Immature natural killer cell (primary cell): ENCODE results near the gene TAF11L11. TPM values are rescaled to one million over a fixed set of nuclear protein-coding genes. Genes with fewer than 3 reads are reported as not detected.
"Not testable (repeated sequence)": the region's sequence is repeated elsewhere in the genome, so short reads cannot be mapped to it uniquely, and the experiment has no call there.

Source experiments
- DNase-seq, 3 donors: peaks; one replicate each; pipeline ENCODE4 v3.0.0; 2022; ENCODE audit warnings: mixed read lengths in 1 of 3
- H3K27ac Mint-ChIP-seq, 6 donors: one replicate each; pipeline ENCODE4 v1.8.0; 2020; ENCODE audit warnings: mixed read lengths in 6 of 6, mild to moderate bottlenecking in 5 of 6, inconsistent platforms in 4 of 6, moderate library complexity in 3 of 6
- H3K27me3 Mint-ChIP-seq, 3 donors: one replicate each; pipeline ENCODE4 v1.8.0; 2020 to 2021; ENCODE audit warnings: low read depth in 3 of 3, mild to moderate bottlenecking in 3 of 3, mixed read lengths in 3 of 3, moderate library complexity in 3 of 3, inconsistent platforms in 1 of 3
- H3K36me3 Mint-ChIP-seq, 3 donors: one replicate each; pipeline ENCODE4 v1.8.0; 2020; ENCODE audit warnings: mixed read lengths in 3 of 3, inconsistent platforms in 2 of 3, mild to moderate bottlenecking in 2 of 3
- H3K4me1 Mint-ChIP-seq, 2 donors: one replicate each; pipeline ENCODE4 v1.8.0; 2020; ENCODE audit warnings: inconsistent platforms in 2 of 2, mild to moderate bottlenecking in 2 of 2, mixed read lengths in 2 of 2, moderate library complexity in 1 of 2
- H3K4me3 Mint-ChIP-seq, 5 donors: one replicate each; pipeline ENCODE4 v1.8.0; 2020; ENCODE audit warnings: mild to moderate bottlenecking in 5 of 5, mixed read lengths in 5 of 5, inconsistent platforms in 3 of 5, moderate library complexity in 3 of 5
- H3K9me3 Mint-ChIP-seq, 6 donors: one replicate each; pipeline ENCODE4 v1.8.0; 2020; ENCODE audit warnings: mild to moderate bottlenecking in 6 of 6, mixed read lengths in 6 of 6, inconsistent platforms in 4 of 6, moderate library complexity in 3 of 6
- polyA plus RNA-seq, 3 donors: library from polyadenylated mRNA; unstranded; fragments of 300-500 nt; fragmentation: Illumina TruSeq; gene quantifications; one replicate each; pipeline ENCODE4 v1.2.3, GENCODE V29; 2021

Gene TAF11L11
- polyA plus RNA-seq, result not detected

GRCh38 chr5:17603880-17604279 lies at the start of gene TAF11L11:
Gene TAF11L11 (plus strand): TSS chr5:17604183.
- peaks cover 0 to 41% (median 27%) of the 10 kb centered on the region in 6 donors for H3K9me3 Mint-ChIP-seq
- H3K36me3 Mint-ChIP-seq, H3K27me3 Mint-ChIP-seq, H3K27ac Mint-ChIP-seq, DNase-seq, H3K4me3 Mint-ChIP-seq, H3K4me1 Mint-ChIP-seq: not testable (repeated sequence)

GRCh38 chr5:17585658-17586057 lies 18.3 kb upstream of the TAF11L11 start, which contains the start of gene TAF11L7:
Gene TAF11L7 (minus strand): TSS chr5:17585758.
- not testable (repeated sequence) for H3K4me3 Mint-ChIP-seq, H3K9me3 Mint-ChIP-seq, DNase-seq, H3K4me1 Mint-ChIP-seq, H3K27ac Mint-ChIP-seq, H3K36me3 Mint-ChIP-seq, H3K27me3 Mint-ChIP-seq

GRCh38 chr5:17590860-17591259 lies 13.1 kb upstream of the TAF11L11 start, which contains the start of gene TAF11L8:
Gene TAF11L8 (minus strand): TSS chr5:17590960.
- H3K9me3 Mint-ChIP-seq, result not testable (repeated sequence)

DNA sequence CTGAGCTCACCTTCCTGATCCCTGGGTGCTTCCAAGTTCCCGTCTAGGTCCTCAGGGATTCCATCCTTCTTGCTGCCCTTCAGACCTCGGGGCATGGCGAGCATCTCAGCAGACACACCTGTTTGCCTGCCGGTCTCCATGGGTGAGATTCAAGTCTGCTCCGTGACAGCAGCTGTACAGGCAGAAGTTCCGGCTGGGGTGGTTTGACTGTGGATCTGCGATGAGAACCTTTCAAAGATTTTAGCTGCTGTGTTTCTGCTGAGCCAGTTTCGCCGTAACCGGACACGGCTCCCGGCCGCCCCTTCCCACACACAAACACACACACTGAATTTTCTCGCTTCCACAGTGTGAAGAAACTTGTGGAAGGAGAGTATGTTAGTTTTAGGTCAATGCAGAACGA lies 9.7 kb upstream of the TAF11L11 start, which contains the start of gene TAF11L9:
Gene TAF11L9, minus strand, starts transcription at position 140 of the 400 bp plus-strand sequence.
- H3K27ac Mint-ChIP-seq, H3K9me3 Mint-ChIP-seq, H3K36me3 Mint-ChIP-seq, DNase-seq, H3K4me1 Mint-ChIP-seq, H3K27me3 Mint-ChIP-seq, H3K4me3 Mint-ChIP-seq: not testable (repeated sequence)

More at GRCh38 chr5:17590860-17591259, 13.1 kb upstream of the TAF11L11 start, which contains the start of gene TAF11L8:
- not testable (repeated sequence) for H3K4me3 Mint-ChIP-seq, H3K36me3 Mint-ChIP-seq, H3K4me1 Mint-ChIP-seq, H3K27me3 Mint-ChIP-seq, H3K27ac Mint-ChIP-seq, DNase-seq

DNA sequence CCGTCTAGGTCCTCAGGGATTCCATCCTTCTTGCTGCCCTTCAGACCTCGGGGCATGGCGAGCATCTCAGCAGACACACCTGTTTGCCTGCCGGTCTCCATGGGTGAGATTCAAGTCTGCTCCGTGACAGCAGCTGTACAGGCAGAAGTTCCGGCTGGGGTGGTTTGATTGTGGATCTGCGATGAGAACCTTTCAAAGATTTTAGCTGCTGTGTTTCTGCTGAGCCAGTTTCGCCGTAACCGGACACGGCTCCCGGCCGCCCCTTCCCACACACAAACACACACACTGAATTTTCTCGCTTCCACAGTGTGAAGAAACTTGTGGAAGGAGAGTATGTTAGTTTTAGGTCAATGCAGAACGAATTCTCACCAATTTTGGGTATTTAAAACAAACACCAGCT lies 6.3 kb upstream of the TAF11L11 start, which contains the start of gene TAF11L10:
Gene TAF11L10, minus strand, starts transcription at position 101 of the 400 bp plus-strand sequence.
- not testable (repeated sequence) for H3K4me3 Mint-ChIP-seq, H3K36me3 Mint-ChIP-seq, H3K27ac Mint-ChIP-seq, DNase-seq, H3K27me3 Mint-ChIP-seq, H3K4me1 Mint-ChIP-seq
- peaks cover 0 to 17% (median 8%) of the 10 kb centered on the region in 6 donors for H3K9me3 Mint-ChIP-seq

DNA sequence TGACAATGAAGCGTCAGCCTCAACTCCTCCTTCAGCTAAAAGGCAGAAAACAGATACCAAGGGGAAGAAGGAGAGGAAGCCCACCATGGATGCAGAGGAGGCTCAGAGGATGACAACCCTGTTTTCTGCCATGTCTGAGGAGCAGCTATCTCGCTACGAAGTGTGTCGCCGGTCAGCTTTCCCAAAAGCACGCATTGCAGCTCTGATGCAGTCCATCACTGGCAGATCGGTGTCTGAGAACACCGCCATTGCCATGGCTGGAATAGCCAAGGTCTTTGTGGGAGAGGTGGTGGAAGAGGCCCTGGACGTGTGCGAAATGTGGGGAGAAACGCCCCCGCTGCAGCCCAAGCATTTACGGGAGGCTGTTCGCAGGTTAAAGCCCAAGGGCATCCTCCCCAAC lies 968 bp downstream of the TAF11L11 start:
- H3K4me3 Mint-ChIP-seq, result no peak overlapping the region
- H3K27me3 Mint-ChIP-seq, result peaks cover 0 to 1% (median 0%) of the 10 kb centered on the region in 3 donors
- H3K27ac Mint-ChIP-seq, result no peak overlapping the region
- H3K9me3 Mint-ChIP-seq, result peaks cover 0 to 41% (median 24%) of the 10 kb centered on the region in 6 donors
- H3K36me3 Mint-ChIP-seq, result peaks cover 0 to 4% (median 0%) of the 10 kb centered on the region in 3 donors
- H3K4me1 Mint-ChIP-seq, result no peaks in the 10 kb centered on the region
- no peak for DNase-seq

DNA sequence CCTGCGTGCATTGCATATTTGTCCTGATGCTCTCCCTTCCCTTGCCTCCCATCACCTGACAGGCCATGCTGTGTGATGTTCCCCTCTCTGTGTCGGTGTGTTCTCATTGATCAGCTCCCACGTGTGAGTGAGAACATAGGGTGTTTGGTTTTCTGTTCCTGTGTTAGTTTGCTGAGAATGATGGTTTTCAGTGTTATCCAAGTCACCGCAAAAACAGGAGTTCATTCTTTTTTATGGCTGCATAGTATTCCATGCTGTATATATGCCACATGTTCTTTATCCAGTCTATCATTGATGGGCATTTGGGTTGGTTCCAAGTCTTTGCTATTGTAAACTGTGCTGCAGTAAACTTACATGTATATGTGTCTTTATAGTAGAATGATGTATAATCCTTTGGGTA lies 3.5 kb downstream of the TAF11L11 start:
- H3K9me3 Mint-ChIP-seq, result peaks cover 0 to 53% (median 26%) of the 10 kb centered on the region in 6 donors
- not testable (repeated sequence) for H3K4me1 Mint-ChIP-seq, H3K27me3 Mint-ChIP-seq, H3K36me3 Mint-ChIP-seq, H3K4me3 Mint-ChIP-seq, DNase-seq
- peak overlapping the region in 1 of 6 donors; percentile 34 for H3K27ac Mint-ChIP-seq

DNA sequence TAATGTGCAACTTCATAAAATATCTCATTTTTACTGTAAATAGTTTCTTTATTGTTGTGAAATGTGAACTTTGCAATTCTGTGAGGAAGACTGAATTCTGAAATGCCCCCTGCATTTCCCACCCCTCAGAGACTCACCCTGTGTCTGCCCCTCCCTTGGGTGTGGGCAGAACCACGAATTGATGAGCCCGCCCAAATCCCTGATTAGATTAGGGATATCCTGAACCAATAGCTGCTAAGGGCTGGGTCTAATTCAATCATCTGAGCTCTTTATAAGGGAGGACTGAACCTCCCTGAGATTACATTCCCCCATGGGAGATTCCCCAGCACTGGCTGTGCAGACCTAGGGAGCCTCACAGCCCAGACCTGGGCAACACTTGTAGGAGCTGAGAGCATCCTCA lies 6.1 kb downstream of the TAF11L11 start, which contains the start of gene TAF11L12:
Gene TAF11L12, plus strand, starts transcription at position 301 of the 400 bp plus-strand sequence.
- H3K9me3 Mint-ChIP-seq, result peaks cover 0 to 52% (median 19%) of the 10 kb centered on the region in 6 donors
- H3K36me3 Mint-ChIP-seq, H3K27me3 Mint-ChIP-seq, H3K4me3 Mint-ChIP-seq, H3K4me1 Mint-ChIP-seq, DNase-seq: not testable (repeated sequence)
- peak within 1 kb of the TSS in 1 of 6 donors; percentile 40 for H3K27ac Mint-ChIP-seq

- no peak overlapping the region for H3K4me3 Mint-ChIP-seq
- H3K9me3 Mint-ChIP-seq, result peaks cover 0 to 35% (median 17%) of the 10 kb centered on the region in 6 donors
- H3K27me3 Mint-ChIP-seq, result peaks cover 0 to 2% (median 0%) of the 10 kb centered on the region in 3 donors
These were observed 11.1 kb downstream of the TAF11L11 start for GRCh38 chr5:17614872-17615605.

DNA sequence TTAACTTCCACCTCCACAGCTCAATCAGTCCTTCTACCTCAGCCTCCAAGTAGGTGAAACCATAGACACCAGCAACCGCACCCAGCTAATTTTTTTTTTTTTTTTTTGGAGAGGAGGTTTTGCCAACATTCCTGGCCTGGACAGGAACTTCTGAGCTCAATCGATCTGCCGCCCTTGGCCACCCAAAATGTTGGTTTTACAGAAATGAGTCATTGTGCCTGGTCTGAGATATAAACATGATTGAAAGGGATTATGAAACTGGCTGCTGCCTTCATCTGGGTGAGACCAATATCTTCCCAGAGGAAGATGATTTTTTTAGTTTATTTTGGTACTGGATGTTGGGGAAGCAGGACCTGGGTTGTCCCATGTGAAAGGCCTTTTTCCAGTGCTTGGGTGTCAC lies 15.4 kb downstream of the TAF11L11 start:
- DNase-seq, result no peak
- Mint-ChIP-seq H3K36me3 (no peaks in the 10 kb centered on the region), H3K9me3 (peaks cover 5 to 27% (median 11%) of the 10 kb centered on the region in 6 donors), H3K27ac (no peak overlapping the region), H3K4me3 (no peak overlapping the region), H3K27me3 (no peaks in the 10 kb centered on the region), H3K4me1 (no peaks in the 10 kb centered on the region)

More at GRCh38 chr5:17614872-17615605, 11.1 kb downstream of the TAF11L11 start:
- Mint-ChIP-seq H3K36me3 (no peaks in the 10 kb centered on the region), H3K27ac (no peak overlapping the region), H3K4me1 (no peaks in the 10 kb centered on the region)
- no peak for DNase-seq

DNA sequence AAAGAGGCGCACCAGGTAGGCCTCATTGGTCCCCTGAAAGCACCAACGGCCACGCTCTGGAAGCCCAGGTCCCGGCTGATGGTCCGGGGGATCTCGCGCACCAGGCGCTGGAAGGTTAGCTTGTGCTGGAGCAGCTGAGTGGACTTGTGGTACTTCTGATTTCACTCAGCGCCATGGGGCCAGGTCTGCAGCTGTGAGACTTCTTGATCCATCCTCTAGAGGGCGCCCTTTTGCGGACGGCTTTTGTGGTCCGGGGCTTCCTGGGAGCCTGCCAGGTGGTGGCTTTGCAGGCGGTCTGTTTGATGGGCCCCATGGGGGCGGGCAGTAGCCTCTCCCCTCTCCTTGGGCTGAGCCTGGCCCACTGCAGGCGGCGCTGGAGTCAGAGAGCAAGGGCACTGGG lies 16.6 kb downstream of the TAF11L11 start:
- no peaks in the 10 kb centered on the region for H3K27me3 Mint-ChIP-seq
- no peak for DNase-seq
- no peaks in the 10 kb centered on the region for H3K36me3 Mint-ChIP-seq
- no peak overlapping the region for H3K4me3 Mint-ChIP-seq
- H3K4me1 Mint-ChIP-seq, result no peaks in the 10 kb centered on the region
- H3K9me3 Mint-ChIP-seq, result peaks cover 5 to 25% (median 12%) of the 10 kb centered on the region in 6 donors
- no peak overlapping the region for H3K27ac Mint-ChIP-seq

DNA sequence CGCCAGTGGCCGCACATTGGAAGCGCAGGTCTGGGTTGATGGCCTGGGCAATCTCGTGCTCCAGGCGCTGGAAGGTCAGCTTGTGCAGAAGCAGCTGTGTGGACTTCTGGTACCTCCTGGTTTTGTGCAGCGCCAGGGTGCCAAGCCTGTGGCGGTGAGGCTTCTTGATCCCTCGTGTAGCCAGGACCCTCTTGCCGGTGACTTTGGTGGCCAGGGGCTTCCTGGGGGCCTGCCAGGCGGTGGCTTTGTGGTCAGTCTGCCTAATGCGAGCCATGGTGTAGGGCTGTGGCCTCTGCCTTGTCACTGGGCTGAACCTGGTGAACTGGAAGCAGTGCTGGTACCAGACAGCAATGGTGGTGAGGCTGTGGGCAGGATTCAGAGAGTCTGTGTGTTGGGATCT lies 21.7 kb downstream of the TAF11L11 start:
- Mint-ChIP-seq H3K4me3 (no peak overlapping the region), H3K36me3 (no peaks in the 10 kb centered on the region), H3K9me3 (peaks cover 2 to 24% (median 9%) of the 10 kb centered on the region in 6 donors), H3K27me3 (no peaks in the 10 kb centered on the region), H3K4me1 (no peaks in the 10 kb centered on the region), H3K27ac (no peak overlapping the region)
- DNase-seq, result no peak

GRCh38 chr5:17631788-17632187 lies 27.8 kb downstream of the TAF11L11 start, which contains the start of gene TAF11L13:
Gene TAF11L13 (plus strand): TSS chr5:17632088.
- not testable (repeated sequence) for DNase-seq, H3K36me3 Mint-ChIP-seq, H3K4me3 Mint-ChIP-seq, H3K4me1 Mint-ChIP-seq, H3K27me3 Mint-ChIP-seq
- Mint-ChIP-seq H3K9me3 (peaks cover 3 to 31% (median 13%) of the 10 kb centered on the region in 6 donors), H3K27ac (peak within 1 kb of the TSS in 1 of 6 donors; percentile 34)

GRCh38 chr5:17634160-17634559 lies 30.2 kb downstream of the TAF11L11 start, which contains the start of gene TAF11L14:
Gene TAF11L14 (plus strand): TSS chr5:17634460.
- no peaks in the 10 kb centered on the region for H3K4me1 Mint-ChIP-seq
- DNase-seq, result no peak
- no peak within 1 kb of the TSS for H3K27ac Mint-ChIP-seq
- peaks cover 0 to 9% (median 0%) of the 10 kb centered on the region in 3 donors for H3K27me3 Mint-ChIP-seq
- no peak within 1 kb of the TSS for H3K4me3 Mint-ChIP-seq
- peaks cover 3 to 27% (median 13%) of the 10 kb centered on the region in 6 donors for H3K9me3 Mint-ChIP-seq
- H3K36me3 Mint-ChIP-seq, result no peaks in the 10 kb centered on the region
